Mesenteric fat pad (tissue), 1 donor: ENCODE results near the gene XCL1. TPM values are rescaled to one million over a fixed set of nuclear protein-coding genes. Genes with fewer than 3 reads are reported as not detected.
"Not testable (repeated sequence)": the region's sequence is repeated elsewhere in the genome, so short reads cannot be mapped to it uniquely, and the experiment has no call there.

Experiments used
- DNase-seq: peaks from one replicate; pipeline ENCODE4 v3.0.0-alpha.2; 2020; ENCODE audit warnings: low spot score
- total RNA-seq: library from RNA; stranded (reverse); fragmentation: NEBNext Ultra II Directional; extraction: Animal tissue kit (Norgen Biotek cat#: 25700); gene quantifications from one replicate; pipeline ENCODE4 v1.2.1, GENCODE V29; 2021
- donor health status: DM: yes; HTN: yes; CAD: no.

The XCL1 gene
- total RNA-seq, 1 donor from 2014 or later, result 0.32 TPM

GRCh38 chr1:168567007-168567406 lies 9.4 kb upstream of the XCL1 start:
- DNase-seq, result no peak

GRCh38 chr1:168567568-168567967 lies 8.8 kb upstream of the XCL1 start:
- DNase-seq, result no peak

- DNase-seq, result no peak
These were observed 8.1 kb upstream of the XCL1 start for GRCh38 chr1:168568346-168568745.

GRCh38 chr1:168570652-168571051 lies 5.8 kb upstream of the XCL1 start:
- no peak for DNase-seq

DNA sequence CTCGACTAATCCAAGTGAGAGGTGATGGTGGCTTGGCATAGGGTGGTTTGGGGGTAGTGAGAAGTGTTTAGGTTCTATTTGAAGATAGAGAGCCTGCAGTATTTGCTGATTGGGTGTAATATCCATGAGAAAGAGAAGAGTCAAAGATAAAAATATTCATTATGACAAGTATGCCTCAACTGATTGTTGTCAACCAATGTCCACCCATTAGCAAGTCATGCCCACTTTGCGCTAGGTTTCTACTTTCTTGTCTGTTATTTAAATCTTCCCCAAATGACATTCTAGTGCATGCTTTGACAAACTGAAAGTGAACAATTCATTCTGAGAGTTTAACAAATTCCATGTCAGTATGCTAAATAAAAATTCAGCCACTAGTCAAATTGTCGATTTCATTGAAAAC lies 3.8 kb upstream of the XCL1 start:
- no peak for DNase-seq

- not testable (repeated sequence) for DNase-seq
These were observed 2.2 kb upstream of the XCL1 start for GRCh38 chr1:168574234-168574633.

- DNase-seq, result not testable (repeated sequence)
These were observed 2.3 kb downstream of the XCL1 start for GRCh38 chr1:168578531-168579185.

DNA sequence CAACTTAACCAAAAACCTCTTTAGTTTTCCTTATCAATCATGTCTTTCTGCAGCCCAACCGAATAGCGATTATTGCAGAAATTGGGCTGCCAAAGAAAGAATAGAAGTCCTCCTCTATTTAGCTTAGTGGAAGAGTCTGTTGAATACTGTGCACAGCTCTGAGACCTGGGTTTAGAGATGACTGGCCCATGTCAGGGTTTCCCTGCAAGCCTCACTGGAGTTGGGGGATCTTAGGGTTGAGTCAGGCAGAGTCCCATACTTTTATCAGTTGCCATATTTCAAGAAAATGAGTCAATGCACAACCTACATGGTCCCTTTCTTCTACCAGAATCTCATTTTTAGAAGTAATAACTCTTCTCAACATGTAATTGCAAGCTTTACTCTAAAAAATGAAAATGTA lies 3.9 kb downstream of the XCL1 start:
- DNase-seq, result not testable (repeated sequence)

GRCh38 chr1:168580991-168581390 lies 4.6 kb downstream of the XCL1 start:
- DNase-seq, result not testable (repeated sequence)

DNA sequence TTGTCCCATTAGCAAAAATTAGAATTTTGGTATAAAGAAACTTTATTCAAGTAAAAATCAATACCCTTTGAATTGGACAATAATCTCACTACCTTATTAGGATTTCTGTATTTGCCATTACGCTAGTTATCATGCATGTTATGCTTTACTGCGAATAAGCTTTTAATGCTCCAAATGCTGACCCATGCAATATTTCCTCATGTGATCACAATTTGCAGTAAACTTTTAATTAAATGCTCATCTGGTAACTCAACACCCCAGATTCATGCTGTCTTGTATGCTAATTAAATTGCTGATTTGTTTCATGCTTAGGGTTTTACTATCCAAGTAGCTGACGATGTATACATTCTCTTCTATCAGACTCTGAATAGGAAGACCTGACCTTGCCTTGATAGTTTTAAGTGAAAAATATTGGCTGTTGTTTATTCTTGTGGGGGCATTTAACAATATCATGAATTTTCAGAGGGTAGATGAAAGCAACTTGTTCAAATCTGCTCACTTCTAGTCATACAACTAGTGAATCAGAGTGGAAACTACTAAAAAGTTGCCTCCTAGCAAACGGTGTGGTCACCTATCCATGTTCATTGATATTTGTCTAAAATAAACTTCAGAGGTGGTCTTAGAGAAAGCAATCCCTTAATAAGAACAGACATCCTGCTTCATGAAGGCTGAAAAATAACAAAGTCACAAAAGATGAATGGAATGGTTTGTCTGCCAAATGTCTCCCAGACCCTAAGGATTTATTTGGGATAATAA lies 5.6 kb downstream of the XCL1 start:
- DNase-seq, result no peak

DNA sequence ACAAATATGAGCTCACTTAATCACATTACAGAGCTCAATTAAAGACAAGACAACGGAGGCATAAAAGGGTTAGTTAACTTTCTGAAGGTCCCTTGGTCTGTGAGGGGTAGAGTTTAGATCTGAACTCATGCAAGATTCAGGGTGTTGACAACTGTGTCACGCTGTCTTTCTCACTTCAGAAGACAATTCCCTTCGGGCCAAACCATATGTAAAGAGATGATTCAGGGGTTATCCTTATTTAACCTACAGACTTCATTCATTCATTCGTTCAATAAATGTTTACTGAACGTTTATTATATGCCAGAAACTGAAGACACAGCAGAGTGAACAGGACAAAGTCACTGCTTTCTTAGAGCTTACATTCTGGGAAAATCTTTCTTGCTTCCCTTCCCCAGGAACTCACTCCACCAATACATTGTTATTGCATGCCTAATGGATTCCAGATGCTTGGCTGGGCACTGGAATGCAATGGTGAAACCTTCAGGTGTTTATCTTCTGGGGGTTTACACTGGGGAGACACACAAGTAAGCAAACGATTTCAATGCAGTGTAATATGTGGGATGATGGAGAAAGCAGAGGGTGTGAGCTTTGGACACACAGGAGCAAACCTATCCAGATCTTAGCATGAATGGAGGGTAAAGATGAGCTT lies 6.4 kb downstream of the XCL1 start:
- DNase-seq, result no peak

DNA sequence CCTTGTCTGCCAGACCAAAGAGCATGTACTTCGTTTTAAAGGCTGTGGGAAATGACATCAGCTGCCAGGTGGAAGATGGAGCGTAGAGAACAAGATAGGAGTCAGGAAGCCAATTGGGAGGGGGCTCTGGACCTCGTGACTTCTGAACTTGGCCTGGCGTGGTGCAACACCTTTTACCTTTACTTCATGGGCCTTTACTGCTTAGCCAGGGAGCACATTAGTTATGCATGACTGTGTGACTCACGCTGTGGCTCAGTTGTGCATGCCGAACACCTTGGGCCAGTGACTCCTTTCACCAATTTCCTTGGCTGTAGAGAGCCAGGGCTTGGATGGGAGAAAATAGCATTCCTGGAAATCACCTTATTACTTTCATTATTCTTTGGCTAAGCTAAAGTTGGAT lies 7.2 kb downstream of the XCL1 start:
- DNase-seq, result no peak

DNA sequence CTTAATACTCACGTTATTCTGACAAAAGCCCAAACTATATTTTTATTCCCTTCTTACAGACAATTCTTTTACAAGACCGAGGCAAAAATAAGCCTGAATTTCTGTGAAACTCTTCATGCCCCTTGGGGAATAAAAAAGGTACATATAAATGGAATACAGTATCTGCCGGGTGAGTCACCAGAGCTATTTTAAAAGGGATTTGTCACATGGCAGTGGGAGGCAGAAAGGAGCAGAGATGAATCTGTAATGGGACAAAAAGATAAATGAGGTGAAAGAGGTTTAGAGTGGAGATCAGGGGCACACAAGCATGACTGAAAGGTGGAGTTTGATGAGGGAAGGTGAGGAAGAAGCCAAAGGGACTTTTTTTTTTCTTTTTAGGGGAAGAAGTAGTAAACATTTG lies 8.8 kb downstream of the XCL1 start:
- DNase-seq, result no peak

DNA sequence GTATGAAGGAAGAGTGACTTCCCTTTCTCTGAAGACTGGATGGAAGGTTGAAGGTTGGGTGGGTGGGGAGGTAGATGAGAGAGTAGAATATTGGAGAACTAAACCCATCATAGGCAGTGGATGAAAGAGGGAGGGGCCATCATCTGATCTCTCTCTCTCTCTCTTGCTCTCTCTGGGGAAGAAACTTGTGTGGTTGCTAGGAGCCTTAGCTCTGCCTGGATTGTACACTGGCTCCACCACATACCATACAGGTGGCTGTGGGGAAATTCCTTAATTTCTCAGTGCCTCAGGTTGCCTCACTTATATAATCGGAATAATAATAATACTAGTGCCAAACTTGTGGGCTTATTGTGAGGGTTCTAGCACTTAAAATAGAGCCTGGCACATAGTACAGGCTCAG lies 9.5 kb downstream of the XCL1 start:
- DNase-seq, result no peak

- no peak for DNase-seq
These were observed 12.8 kb downstream of the XCL1 start for GRCh38 chr1:168589167-168589566.

DNA sequence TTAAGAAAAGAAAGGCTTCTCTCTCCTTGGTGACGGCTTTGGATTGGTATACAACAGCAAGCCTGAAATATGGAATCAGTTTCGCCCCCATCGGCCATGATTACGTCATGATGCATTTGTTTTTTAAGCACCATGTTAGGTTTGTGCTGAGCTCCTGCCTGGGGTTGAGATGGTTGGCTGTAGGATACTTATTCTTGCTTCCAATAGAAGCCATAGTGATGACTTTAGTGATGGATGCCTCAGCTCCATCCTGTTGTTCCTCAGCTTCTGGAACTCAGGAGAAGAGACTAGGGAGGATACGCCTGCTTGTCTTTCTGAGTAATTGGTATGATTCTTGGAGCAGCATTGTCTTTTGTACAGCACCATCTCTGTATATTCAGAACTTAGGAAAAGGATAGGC lies 14.7 kb downstream of the XCL1 start:
- DNase-seq, result no peak

DNA sequence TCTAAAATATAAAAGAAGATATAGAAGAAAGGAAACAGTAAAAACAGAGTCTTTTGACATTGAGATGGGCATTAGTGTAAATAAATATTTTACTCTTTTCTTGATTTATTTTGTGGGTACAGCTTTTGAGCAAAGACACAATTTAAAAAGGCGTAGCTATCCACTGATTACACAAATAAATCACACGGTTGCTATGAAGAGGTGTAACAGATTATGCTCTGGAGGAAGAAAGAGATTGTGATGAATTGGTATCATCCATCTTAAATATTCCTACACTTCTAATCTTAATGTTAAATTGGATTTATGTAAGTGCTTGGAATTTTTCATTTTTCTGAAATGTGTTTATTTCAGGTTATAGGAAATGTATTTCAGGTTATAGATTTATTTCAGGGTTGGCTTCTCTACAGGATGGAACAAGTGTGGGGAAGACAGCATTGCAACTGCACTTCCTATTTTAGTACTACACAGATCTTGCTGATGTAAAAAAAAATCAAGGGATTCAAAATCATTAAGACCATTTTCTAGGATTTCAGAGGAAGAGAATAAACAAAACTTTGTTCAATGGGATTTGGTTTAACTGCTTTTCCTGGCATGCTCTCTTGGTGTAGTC lies 15.3 kb downstream of the XCL1 start:
- DNase-seq, result no peak

- not testable (repeated sequence) for DNase-seq
These were observed 19.0 kb downstream of the XCL1 start for GRCh38 chr1:168595403-168595802.

DNA sequence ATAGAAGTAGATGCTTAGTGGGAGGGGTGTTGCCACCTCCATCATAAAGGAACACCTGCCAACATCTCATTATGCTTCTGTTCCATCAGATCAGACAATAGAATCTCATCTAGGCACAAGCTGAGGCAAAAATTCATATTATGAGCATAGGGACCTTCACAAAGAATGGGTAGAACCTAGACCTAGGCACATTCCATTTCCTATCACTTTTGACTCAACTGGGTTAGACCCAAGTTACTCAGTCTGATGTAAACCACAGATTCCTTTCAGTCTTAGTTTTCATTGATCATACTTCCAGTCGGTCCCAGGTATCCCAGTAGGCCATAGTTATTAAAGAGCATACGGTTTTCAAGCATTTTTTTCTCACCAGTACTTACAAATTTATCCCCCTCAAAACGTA lies 21.7 kb downstream of the XCL1 start:
- no peak for DNase-seq

DNA sequence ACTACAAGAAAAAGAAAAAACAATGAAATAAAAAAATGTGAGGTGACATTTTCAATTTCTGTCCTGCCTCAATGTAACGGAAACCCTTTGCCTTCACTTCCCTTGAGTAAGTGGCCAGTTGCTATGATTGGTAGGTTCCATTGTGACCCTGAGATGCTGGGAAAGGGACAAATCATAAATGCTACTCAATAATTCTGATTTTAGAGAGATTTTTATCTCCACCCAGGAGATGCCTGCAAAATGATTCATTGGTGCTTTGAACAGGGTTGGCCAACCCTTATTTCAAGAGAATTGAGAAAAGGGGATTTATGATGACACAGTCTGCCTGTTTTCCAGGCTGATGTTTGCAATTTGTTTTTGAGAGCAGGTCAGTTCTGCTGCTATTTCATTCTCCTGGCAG lies 22.5 kb downstream of the XCL1 start:
- DNase-seq, result no peak

- DNase-seq, result no peak
These were observed 23.2 kb downstream of the XCL1 start for GRCh38 chr1:168599641-168600040.

DNA sequence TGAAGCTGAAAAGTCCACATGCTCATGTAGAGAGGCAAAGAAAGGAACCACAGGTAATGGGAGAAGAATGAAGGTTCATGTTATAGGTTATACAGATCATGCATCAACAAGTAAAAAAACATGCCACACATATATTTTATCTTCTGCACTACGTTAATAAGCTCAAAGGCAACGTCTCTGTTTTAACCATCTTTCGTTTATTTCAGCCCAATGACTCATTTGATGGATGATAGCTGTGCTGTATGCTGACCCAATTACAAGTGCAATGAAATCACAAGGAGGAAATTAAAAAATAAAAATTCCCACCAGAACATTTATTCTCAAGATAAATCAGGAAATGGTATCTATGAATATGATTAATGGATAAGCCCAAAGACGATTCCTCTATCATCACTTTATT lies 24.6 kb downstream of the XCL1 start:
- DNase-seq, result no peak
